Suppressor macrophage treated with lipopolysaccharide for 1 hour (primary cell): Measurements from ENCODE around the gene SACM1L.

Experiments
- DNase-seq, 3 donors: peaks; one replicate each; pipeline ENCODE4 v3.0.0-alpha.2; 2020 to 2022

SACM1L gene

DNA sequence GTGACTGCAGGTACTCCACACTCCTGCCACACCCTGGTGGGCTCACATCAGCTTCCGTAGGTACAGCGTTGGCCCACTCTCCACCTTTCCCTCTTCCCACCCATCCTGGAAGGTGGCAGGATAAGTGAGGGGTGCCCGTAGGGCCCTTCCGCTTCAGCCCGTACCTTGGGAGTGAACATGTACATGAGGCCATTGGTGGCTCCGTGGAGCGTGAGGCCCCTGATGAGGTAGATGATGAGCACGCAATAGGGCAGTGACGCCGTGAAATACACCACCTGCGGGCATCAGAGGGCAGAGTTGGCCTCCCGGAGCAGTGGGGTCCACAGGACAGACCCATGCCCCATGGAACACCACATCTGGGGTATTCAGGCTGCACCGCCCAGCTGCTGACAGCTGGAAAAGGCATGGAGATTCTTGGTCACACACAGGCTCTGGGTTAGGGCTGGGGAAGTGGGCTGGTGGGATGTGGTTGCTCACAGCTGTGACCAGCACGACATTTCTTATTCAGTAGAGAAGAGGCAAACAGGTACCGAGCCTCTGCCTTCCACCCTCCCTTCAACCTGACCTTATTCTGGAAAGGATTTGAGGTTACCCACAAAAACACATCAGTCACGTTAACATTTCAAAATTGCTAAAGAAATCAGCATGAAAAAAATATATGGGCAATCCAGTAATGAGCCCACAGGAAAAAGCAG is 83.3 kb downstream of the SACM1L start:
- DNase-seq, result no peak

DNA sequence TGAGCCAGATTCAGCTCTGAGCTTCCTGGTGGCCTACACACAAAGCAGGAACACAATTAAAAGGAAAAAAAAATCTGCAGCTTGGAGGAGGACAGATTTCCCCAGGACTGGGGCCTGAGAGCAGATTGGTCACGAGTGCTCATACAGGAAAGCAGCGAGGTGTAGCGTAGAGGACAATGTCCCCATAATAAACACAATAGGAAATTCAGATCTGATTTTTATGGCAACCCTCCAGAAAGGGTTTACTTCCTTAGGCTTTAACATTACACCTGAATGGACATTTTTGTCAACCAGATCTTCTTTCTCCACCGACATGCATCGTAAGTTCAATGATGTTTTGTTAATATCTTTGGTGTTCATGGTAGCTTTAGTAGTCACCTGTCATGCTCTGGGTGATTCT is 83.9 kb downstream of the SACM1L start:
- no peak for DNase-seq

DNA sequence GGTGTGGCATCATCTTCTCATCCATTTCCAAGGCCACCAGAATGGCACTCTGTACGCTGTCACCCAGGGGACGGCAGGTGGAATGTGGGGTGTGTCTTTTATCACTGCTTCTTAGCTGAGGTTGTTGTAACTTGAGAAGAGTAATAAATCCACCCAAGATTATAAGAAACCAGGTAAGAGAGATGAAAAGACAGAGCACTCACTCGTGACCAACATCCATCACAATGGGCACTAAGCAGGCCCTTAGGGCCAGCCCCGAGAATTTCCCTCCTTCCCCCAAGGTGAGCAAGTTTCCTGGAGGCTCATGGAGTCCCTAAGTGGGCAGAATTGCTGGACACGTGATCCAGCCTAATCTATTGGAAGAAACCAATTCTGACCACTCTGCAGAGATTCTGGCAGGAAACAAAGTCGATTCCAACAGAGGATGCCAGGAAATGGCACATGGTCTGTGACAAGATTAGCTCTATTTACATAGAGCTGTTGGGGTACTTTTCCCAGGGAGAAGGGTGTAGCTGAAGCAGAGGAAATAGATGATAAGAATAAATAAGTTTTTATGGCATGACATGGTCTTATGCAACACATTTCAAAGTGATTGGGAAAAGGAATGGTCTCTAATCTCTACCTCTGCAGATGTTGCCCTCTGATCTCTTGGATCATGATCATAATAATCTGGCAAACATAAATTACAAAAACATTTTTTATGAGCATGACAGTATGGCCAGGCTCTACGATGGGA is 84.7 kb downstream of the SACM1L start:
- no peak for DNase-seq

DNA sequence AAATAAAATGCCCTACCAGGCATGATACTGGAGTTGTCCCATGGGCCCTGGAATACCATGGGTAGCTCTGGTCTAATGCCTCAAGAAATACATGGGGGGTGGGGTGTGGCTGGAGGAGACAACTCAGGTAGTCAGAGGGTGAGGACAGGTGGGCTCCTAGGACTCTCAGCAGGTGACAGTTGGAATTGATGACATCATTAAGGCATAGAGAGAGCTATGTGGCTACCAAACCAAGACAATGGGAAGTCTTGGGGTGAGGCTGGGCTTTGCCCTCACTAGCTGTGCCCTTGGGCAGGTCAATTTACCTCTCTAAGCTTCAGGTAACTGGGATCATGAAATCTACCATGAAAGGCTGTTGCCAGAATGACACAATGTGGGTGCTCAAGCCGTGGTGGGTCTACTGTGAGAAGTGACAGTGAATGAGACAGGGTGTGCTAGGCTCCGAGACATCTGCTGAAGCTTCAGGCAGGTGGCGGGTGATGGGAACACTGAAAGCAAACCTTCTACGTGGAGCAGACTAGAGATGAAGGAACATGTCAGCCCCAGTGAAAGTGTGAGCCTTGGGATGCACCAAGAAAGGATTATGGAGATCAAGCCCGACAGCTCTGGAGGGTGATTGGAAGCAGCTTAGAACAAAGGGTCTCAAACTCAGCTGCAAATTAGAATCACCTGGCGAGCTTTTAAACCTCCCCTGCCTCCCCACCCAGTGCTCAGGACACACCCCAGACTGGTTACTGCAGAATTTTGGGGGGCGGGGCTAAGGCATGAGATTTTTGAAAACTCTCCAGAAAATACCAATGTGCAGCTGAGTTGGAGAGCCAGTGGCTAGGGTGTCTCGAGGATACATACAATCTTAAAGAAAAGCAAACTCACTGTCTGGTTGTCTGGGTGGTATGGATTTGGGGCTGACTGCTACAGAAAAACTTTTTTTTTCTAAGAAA is 85.7 kb downstream of the SACM1L start:
- DNase-seq, result no peak

DNA sequence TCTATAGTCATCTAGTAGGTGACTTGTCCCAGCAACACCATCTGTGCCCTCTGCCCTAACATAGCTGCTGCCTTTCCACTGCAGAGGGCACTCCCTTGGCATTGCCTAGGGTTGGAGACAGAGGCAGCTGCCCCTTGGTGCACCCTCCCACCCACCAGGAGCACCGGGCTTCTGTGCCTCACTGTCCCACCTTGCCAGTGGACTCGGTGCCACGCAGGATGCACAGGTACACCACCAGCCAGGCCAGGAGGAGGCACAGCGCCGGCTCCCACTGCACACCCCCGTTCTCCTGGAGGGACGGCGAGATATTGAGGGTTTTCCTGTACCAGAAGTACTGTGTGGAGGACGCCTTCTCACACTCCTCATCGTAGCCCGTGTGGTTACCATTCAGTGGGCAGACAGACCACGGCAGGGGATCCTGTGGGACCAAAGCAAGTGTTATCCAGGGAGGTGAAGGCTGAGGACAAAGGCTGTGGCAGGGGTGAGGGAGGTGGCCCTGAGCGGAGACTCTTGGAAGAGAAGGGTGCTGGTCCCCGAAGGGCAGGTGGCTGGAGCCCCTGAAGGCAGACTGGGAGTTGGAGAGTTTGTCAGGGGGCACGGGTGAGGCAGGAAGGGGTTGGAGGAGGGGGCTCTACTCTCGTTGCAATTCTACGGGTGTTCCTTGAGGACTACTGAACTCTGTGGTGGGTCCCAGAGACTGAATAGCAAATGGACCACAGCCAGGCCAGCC is 86.5 kb downstream of the SACM1L start:
- DNase-seq, result no peak

DNA sequence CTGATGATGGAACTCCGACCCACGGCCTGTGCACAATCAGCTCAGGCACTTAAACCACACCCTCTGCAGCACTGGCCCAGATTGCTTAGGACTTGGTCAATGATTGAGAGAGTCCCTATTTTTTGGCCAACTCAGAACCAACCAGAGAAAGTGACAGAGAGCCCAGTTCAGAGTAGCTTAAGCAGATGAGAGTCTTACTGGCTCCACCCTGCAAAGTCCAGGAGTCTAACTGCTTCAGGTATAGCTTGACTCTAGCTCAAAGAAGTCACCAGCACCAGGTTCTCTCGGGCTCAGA is 87.1 kb downstream of the SACM1L start:
- DNase-seq, result no peak

- DNase-seq, result no peak
Measured at GRCh38 chr3:45776611-45777010, 87.4 kb downstream of the SACM1L start.

DNA sequence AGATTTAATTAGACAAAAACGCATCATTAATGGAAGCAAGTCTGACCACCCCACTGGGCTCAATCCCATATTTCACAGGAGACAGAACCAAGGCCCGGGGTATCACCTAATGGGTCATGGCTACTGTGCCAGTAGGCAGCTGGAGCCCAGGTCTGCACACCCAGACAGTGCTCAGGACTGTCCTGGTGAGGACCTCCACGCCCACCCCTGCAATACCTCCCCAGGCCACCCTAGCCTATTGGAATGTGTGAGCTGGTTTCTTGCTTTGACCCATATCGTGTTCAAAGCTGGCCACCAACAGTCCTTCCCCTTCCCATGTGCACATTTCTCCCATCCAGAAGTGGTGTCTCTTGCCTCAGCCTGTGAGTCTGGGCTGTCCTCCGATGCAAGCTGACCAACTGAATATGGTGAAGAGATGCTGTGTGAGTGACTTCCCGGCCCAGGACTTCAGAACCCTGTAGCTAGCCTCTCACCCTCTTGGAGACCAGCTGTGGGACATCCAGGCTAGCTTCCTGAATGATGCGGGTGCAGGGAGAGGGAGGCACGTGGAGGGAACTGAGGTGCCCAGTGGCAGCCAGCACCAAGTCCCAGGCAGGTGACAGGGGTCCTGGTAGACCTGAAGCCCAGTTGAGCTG is 88.0 kb downstream of the SACM1L start:
- DNase-seq, result no peak

DNA sequence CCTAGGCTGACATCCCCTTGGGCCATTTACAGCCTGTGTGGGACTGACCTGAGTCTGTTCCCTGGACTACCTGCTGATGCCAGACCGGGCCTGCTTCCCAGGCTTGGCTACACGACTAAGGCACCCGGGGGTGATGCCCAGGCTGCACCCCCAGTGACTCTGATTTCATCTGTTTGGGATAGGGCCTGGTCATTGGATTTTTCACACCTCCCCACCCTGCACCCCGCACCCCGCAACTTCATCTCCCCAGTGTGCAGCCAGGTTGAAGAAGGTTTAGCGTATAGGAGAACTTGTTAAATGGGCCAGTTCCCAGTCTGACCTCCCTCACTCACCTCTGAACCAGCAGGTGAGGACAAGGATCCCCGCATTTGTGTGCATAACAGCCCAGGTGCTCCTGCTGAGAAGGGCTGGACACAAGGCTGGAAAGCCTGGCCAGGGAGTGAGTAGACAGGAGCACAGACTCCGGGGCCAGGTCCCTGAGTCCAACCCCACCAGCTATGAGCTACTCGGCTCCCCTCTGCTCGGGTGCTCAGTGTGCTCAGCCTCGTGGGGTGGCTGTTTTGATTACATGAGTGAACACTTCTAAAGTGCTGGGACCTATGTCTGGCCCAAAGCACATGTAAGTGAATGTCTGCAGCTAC is 88.7 kb downstream of the SACM1L start:
- DNase-seq, result no peak

- no peak for DNase-seq
Measured at GRCh38 chr3:45778761-45779201, 89.6 kb downstream of the SACM1L start.

DNA sequence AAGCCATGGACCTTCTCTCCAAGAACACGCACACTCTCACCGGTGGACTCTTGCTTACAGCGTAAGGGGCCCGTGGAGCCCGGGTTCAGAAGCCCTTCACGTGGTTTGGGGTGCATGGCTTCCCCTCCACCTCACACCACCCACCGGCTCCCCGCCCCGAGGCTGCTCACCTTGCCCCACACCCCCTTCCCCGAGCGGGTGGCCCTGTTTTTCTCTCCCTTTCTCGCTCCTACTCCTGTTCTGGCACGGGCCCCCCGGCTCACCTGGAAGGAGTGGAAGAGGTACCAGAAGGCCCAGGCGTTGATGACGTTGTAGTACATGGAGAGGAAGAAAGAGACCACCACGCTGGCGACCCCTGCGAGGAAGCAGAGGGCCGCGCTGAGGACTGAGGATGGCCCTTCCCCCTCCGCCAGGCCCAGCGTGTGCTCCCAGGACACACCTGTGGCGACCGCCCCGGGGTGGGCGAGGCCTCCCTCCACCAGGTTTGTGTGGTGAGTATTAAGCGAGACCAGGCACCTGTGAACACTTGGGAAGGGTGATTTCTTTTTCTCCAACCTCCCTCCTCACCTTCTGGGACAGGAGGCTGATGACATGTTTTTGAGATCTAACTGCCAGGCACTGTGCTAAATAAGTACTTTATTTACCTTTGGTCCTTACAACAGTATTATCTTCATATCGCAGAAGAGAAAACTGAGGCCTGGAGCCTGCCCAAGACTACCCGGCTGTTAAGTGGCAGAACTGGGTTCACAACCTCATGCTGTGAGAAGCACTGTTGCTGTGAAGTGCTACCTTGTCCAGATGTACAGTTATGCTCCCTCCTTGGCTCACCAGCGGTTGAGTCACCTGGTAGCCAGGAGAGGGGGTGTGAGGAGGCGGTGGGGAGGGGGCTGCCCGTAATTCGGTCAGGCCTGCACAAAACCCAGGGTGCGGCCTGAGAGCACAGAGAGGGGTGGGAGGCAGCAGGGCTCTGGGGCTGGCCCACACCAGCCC is 90.8 kb downstream of the SACM1L start:
- DNase-seq, result no peak

GRCh38 chr3:45781271-45781670 is 92.1 kb downstream of the SACM1L start:
- DNase-seq, result no peak

DNA sequence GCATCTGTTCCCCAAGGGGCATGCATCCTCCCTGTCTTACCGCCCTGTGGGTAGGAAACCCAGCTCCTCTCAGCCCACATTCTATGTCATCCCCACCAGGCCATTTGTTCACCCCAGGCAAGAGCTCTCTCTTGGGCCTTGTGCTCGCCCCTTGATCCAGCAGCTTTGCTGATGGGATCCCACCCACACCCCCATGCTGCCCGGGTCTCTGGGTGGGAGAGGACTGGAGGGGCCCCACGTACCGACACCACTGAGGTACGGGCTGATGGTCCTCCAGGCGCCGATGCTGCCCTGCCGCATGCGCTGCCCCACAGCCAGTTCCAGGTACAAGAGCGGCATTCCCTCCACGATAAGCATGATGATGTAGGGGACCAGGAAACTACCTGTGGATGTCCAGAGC is 92.6 kb downstream of the SACM1L start:
- DNase-seq, result no peak

DNA sequence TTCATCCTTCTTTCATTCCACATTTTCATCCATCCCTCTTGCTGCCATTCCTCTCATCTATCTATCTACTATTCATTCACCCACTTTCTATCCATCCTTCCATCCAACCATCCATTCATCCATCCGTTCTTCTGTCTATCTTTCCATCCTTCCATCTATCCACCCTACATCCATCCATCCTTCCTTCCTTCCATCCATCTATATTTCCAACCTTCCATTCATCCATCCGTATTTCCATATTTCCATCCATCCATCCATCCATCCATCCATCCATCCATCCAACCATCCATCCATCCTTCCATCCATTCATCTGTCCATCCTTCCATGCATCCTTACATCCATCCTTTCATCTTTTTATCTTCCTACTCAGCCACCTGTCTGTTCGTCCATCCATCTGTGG is 93.2 kb downstream of the SACM1L start:
- no peak for DNase-seq

DNA sequence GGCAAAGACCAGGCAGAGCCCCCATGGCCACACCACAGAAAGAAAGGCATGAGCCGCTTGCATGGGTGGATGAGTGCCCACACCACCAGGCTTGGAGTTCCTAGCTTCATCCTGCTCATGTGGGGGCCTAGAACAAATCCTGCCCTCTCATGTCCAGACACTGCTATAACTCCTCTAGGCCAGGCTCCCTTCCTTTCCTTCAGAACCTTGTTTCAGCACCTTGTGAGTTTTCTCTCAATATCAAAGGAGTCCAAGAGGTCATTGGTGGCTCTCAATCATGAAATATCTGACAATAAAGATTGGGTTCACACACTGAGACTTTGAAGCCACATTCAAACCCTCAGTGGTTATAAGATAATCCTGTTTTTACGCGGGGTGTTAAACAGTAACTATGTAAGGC is 94.5 kb downstream of the SACM1L start:
- DNase-seq, result no peak

DNA sequence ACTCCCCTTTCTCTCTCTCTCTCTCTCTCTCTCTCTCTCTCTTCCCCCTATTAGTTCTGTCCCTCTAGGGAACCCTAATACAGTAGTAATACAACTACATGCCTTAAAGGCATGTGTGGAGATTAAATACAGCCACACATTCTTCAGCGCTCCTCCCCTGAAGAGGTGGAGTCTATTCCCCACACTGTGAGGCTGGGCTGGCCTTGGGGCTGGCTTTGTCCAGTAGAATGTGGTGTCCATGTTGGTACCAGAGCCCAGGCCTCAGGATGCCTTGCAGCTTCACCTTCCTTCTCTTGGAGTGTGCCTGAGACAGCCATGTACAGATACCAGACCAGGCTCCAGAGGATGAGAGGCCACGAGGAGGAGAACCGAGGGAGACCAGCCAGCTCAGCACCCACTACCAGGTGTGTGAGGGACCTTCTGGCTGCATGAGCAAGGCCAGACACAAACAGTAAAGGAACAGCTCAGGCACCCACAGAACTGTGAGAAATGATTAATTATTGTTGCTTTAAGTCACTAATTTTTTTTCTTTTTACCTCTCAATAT is 96.5 kb downstream of the SACM1L start:
- DNase-seq, result no peak

- DNase-seq, result no peak
Measured at GRCh38 chr3:45786801-45787495, 97.8 kb downstream of the SACM1L start.

DNA sequence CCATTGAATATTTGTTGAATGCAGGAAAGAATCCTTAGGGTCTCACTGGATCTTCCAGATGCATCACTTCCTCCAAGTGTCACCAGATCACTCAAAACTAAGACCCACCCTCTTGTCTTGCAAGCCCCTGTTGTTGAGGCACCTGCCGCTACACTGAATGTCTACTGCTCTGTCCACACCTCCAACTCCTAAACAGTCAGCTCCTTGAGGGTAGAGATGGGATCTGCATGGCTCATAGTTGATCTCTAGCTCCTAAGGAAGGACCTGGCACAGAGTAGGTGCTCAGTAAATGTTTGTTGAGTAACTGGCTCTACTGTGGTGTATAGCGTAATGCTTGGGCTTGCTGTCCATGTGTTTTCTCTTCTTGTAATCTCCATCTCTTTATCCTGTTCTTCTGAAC is 98.4 kb downstream of the SACM1L start:
- no peak for DNase-seq

GRCh38 chr3:45789235-45789812 is 100.1 kb downstream of the SACM1L start:
- DNase-seq, result no peak
